HG03565 (cell line): Measurements from ENCODE around the gene GLRX.
"Not testable (repeated sequence)": the region's sequence is repeated elsewhere in the genome, so short reads cannot be mapped to it uniquely, and the experiment has no call there.

ENCODE experiments used
- ATAC-seq: cut with Tn5 transposase; IDR thresholded peaks from one replicate; pipeline ENCODE4 v1.9.1; 2021; ENCODE audit warnings: mild to moderate bottlenecking, moderate library complexity; ENCODE audit not compliant: unreplicated experiment

GLRX gene

GRCh38 chr5:95830226-95830625, 7.7 kb upstream of the GLRX start:
- ATAC-seq: no peak

- no peak for ATAC-seq
Measured at GRCh38 chr5:95827892-95828246, 5.3 kb upstream of the GLRX start.

- no peak for ATAC-seq
Measured at GRCh38 chr5:95826949-95827891, 4.7 kb upstream of the GLRX start.

- no peak for ATAC-seq
Measured at GRCh38 chr5:95825495-95825894, 3.0 kb upstream of the GLRX start.

GRCh38 chr5:95824747-95825146, 2.2 kb upstream of the GLRX start:
- no peak for ATAC-seq

GRCh38 chr5:95823738-95824609, 1.4 kb upstream of the GLRX start:
- ATAC-seq: peak; percentile 24

- no peak for ATAC-seq
Measured at GRCh38 chr5:95823218-95823737, 752 bp upstream of the GLRX start.

- peak; percentile 33 for ATAC-seq
Measured at GRCh38 chr5:95822043-95822541, 434 bp downstream of the GLRX start.

- ATAC-seq: peak; percentile 28
Measured at GRCh38 chr5:95821110-95822021, 1.2 kb downstream of the GLRX start.

GRCh38 chr5:95818181-95819147, 4.1 kb downstream of the GLRX start:
- ATAC-seq: no peak

GRCh38 chr5:95817430-95817829, 5.1 kb downstream of the GLRX start:
- no peak for ATAC-seq

GRCh38 chr5:95816776-95817175, 5.8 kb downstream of the GLRX start:
- ATAC-seq: no peak

GRCh38 chr5:95816341-95816740, 6.2 kb downstream of the GLRX start:
- ATAC-seq: no peak

GRCh38 chr5:95815155-95815729, 7.3 kb downstream of the GLRX start:
- ATAC-seq: no peak

GRCh38 chr5:95813035-95813434, 9.5 kb downstream of the GLRX start:
- ATAC-seq: not testable (repeated sequence)

- ATAC-seq: no peak
Measured at GRCh38 chr5:95812074-95812471, 10.5 kb downstream of the GLRX start.

- ATAC-seq: not testable (repeated sequence)
Measured at GRCh38 chr5:95811461-95812073, 11.0 kb downstream of the GLRX start.

- ATAC-seq: not testable (repeated sequence)
Measured at GRCh38 chr5:95811126-95811423, 11.5 kb downstream of the GLRX start.
